Uterus (tissue), 4 donors: ENCODE measurements around the gene E2F4. TPM values are rescaled to one million over a fixed set of nuclear protein-coding genes. Genes with fewer than 3 reads are reported as not detected.
A peak's percentile ranks its signal among the peaks of the same experiment; 100 is the strongest.

Experiments
- DNase-seq, 2 donors: peaks; one replicate each; pipeline ENCODE4 v3.0.0-alpha.2; 2019 to 2020
- H3K27ac ChIP-seq, 2 donors: fragments of 200-600 bp; sonication (generic); 1 replicate in 1 of 2; 2 replicates in 1 of 2; pipeline ENCODE4 v1.5.1; 2016 to 2018
- H3K27me3 ChIP-seq, 2 donors: fragments of 200-600 bp; sonication (generic); one replicate each; pipeline ENCODE4 v1.5.1; 2018 to 2019; ENCODE audit warnings: control low read depth in 1 of 2
- H3K36me3 ChIP-seq, 2 donors: fragments of 200-600 bp; sonication (generic); one replicate each; pipeline ENCODE4 v1.5.1; 2019; ENCODE audit warnings: control low read depth in 1 of 2
- H3K4me1 ChIP-seq, 2 donors: fragments of 200-600 bp; sonication (generic); one replicate each; pipeline ENCODE4 v1.5.1; 2018 to 2019; ENCODE audit warnings: control low read depth in 1 of 2
- H3K4me3 ChIP-seq, 2 donors: fragments of 200-600 bp; sonication (generic); 1 replicate in 1 of 2; 2 replicates in 1 of 2; pipeline ENCODE4 v1.5.1; 2018 to 2019; ENCODE audit warnings: mild to moderate bottlenecking in 1 of 2
- H3K9me3 ChIP-seq, 2 donors: fragments of 200-600 bp; sonication (generic); one replicate each; pipeline ENCODE4 v1.5.1; 2019; ENCODE audit warnings: control low read depth in 1 of 2
- POLR2A ChIP-seq, 2 donors: fragments of 450-650 bp; IDR thresholded peaks; one replicate each; pipeline ENCODE4 v1.6.1; 2016; ENCODE audit warnings: antibody characterized with exemption in 2 of 2, mild to moderate bottlenecking in 1 of 2, moderate library complexity in 1 of 2
- intact Hi-C: fragments of 100-400 bp; cut with DNase I; formaldehyde crosslinking; loops from one replicate; pipeline ENCODE4 v1.15.1; 2023; ENCODE audit warnings: low total_unique reads
- total RNA-seq, 4 donors: library from RNA; depleted of rRNA in 3 of 4; stranded (reverse); fragments of >200 nt in 3 of 4; gene quantifications; one replicate each; pipeline versions ENCODE4 v1.1.0 to v1.2.4, GENCODE V29; 2014 to 2023
- TF ChIP-seq, protein P1 (sequence below), 4 experiments: fragments of 200-600 bp in 2 of 4; fragments of 450-650 bp in 2 of 4; sonication (generic) in 2 of 4; IDR thresholded peaks; one replicate each; pipeline ENCODE4 v1.5.1; 2016 to 2019; ENCODE audit warnings: antibody characterized with exemption in 4 of 4, mild to moderate bottlenecking in 2 of 4, moderate library complexity in 1 of 4
- donor health status: DM: yes; HTN: yes; CAD: no.

Gene E2F4
- total RNA-seq, 4 donors from 2014 or later: 49.2 to 294 (median 77.1) TPM

DNA sequence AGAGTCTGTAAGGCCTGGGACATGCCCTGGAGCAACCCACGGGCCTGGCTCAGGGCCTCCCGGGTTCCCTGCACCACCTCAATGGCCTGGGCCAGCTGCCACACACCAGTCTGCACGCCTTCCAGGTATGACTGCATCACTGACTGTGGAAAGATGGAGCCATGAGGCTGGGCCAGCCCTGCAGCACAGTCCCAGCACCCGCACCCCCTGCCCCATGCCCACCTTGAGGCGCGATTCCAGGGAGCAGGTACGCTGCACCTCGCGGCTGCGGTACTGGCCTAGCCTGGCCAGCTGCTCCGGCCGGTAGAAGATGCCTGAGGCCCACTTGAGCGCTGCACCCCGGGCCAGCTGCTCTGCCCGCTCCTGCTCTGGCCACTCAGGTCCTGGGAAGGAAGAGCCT lies 3.2 kb upstream of the E2F4 start:
- Histone ChIP-seq H3K27ac (no peak overlapping the region), H3K9me3 (no peaks in the 10 kb centered on the region), H3K4me3 (no peak overlapping the region), H3K4me1 (peaks cover 11 to 18% of the 10 kb centered on the region in 2 donors), H3K27me3 (no peaks in the 10 kb centered on the region), H3K36me3 (no peaks in the 10 kb centered on the region)
- DNase-seq: no peak
- TF ChIP-seq, protein P1, sequence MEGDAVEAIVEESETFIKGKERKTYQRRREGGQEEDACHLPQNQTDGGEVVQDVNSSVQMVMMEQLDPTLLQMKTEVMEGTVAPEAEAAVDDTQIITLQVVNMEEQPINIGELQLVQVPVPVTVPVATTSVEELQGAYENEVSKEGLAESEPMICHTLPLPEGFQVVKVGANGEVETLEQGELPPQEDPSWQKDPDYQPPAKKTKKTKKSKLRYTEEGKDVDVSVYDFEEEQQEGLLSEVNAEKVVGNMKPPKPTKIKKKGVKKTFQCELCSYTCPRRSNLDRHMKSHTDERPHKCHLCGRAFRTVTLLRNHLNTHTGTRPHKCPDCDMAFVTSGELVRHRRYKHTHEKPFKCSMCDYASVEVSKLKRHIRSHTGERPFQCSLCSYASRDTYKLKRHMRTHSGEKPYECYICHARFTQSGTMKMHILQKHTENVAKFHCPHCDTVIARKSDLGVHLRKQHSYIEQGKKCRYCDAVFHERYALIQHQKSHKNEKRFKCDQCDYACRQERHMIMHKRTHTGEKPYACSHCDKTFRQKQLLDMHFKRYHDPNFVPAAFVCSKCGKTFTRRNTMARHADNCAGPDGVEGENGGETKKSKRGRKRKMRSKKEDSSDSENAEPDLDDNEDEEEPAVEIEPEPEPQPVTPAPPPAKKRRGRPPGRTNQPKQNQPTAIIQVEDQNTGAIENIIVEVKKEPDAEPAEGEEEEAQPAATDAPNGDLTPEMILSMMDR (IDR thresholded peaks at IDR 0.05): no peak
- TF ChIP-seq POLR2A (IDR thresholded peaks at IDR 0.05): no peak
- intact Hi-C loops: no loop called here

DNA sequence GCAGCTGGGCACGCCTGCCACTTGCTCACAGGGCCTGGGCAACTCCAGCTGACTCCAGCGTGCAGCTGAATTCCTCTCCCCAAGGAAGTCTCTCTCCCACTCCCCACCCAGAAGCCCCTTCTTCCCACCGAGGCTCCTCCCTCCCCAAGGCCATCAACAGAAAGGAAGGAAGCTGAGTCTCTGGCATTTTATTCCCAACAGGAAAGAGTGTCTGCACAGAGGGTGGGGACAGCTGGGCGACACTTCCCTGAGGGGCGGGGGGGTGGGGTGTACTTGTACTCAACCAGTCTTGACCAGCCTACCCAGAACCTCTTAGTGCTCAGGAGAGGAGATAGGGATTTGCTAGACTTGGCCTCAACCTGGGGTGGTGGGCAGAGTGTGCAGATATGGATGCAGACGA lies 1.9 kb upstream of the E2F4 start, which contains the start of gene EXOC3L1:
TSS of gene EXOC3L1 (minus strand) at position 96 of the 400 bp plus-strand sequence. CDS start 460 bp downstream, outside the sequence.
- H3K27me3 ChIP-seq: no peaks in the 10 kb centered on the region
- H3K27ac ChIP-seq: no peak within 1 kb of the TSS
- no peak for TF ChIP-seq POLR2A (IDR thresholded peaks at IDR 0.05)
- TF ChIP-seq, protein P1 (IDR thresholded peaks at IDR 0.05): no peak
- no peak within 1 kb of the TSS for H3K4me3 ChIP-seq
- peaks cover 9 to 11% of the 10 kb centered on the region in 2 donors for H3K4me1 ChIP-seq
- no peaks in the 10 kb centered on the region for H3K9me3 ChIP-seq
- intact Hi-C loops: no loop called here
- DNase-seq: no peak
- no peaks in the 10 kb centered on the region for H3K36me3 ChIP-seq

DNA sequence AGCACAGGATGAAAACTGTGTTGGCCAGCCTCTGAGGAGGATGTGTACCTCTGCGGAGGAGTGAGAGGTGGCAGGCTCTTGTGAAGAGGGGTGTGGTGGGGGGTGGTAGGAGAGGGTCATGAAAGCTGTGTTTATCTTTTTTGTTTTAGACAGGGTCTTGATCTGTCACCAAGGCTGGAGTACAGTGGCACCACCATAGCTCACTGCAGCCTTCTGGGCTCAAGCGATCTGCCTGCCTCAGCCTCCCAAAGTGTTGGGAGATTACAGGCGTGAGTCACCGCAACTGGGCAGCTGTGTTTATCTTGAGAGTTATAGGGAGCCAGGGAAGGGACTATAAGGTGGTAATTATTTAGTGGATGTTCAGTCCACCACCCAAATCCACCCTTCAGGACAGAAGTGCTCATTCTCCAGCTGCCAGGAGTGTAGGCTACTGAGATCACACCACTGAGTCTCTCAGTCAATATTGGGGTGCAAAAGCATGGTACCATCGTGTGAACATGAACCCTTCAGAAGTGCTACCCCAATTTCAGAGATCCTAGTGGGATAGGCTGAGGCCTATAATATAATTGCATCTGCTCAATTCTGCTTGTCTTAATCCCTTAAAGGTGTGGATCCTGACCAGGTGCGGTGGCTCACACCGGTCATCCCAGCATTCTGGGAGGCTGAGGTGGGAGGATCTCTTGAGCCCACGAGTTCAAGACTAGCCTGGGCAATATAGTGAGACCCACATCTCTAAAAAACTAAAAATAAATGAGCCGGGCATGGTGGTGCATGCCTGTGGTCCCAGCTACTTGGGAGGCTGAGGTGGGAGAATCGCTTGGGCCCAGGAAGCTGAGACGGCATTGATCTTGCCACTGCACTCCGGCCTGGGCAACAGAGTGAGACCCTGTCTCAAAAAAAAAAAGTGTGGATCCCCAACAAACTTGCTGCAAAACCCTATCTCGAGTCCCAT lies 1.2 kb upstream of the E2F4 start:
- intact Hi-C loops: no loop called here

DNA sequence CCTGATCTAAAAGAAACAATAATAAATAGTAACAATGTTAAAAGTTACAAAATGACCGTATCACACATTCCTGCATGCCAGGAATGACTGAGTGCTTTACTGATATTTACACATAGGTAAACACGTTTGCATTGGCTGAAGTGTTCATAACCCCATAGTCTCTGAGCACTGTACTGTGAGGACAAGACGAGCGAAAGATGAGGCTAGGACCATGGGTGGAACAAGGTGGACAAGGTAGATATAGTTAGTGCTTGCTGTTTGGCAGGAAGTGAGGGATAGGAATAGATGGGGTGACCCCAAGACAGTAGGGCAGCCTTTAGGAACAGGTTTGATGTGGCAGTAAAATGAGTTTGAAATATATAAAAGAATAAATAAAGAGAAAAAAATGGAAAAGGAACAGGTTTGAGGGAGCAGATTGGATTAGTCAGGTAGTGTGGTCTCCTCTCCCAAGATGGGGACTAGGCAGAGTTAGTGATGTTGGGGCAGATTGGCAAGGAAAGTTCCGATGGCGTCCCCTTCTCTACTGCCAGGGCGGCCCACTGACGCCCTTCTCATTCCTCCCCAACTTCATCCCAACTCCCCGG lies 452 bp upstream of the E2F4 start:
- Histone ChIP-seq H3K9me3 (no peaks in the 10 kb centered on the region), H3K36me3 (no peaks in the 10 kb centered on the region), H3K4me3 (peak overlapping the region; percentile 89 to 90), H3K27ac (peak overlapping the region in 1 of 2 donors; percentile 28), H3K27me3 (no peaks in the 10 kb centered on the region), H3K4me1 (peaks cover 9 to 11% of the 10 kb centered on the region in 2 donors)
- intact Hi-C loops: no loop called here
- TF ChIP-seq, protein P1 (IDR thresholded peaks at IDR 0.05): no peak
- TF ChIP-seq POLR2A (IDR thresholded peaks at IDR 0.05): no peak
- DNase-seq: no peak

More for the DNA sequence above, 1.2 kb upstream of the E2F4 start:
- H3K4me3 ChIP-seq: no peak overlapping the region
- DNase-seq: no peak
- no peak for TF ChIP-seq POLR2A (IDR thresholded peaks at IDR 0.05)
- TF ChIP-seq, protein P1 (IDR thresholded peaks at IDR 0.05): no peak
- H3K9me3 ChIP-seq: no peaks in the 10 kb centered on the region
- H3K27me3 ChIP-seq: no peaks in the 10 kb centered on the region
- no peak overlapping the region for H3K27ac ChIP-seq
- H3K4me1 ChIP-seq: peaks cover 9 to 11% of the 10 kb centered on the region in 2 donors
- H3K36me3 ChIP-seq: no peaks in the 10 kb centered on the region
